ENCODE data around the gene MCOLN3.
A peak's percentile ranks its signal among the peaks of the same experiment; 100 is the strongest.

The MCOLN3 gene

DNA sequence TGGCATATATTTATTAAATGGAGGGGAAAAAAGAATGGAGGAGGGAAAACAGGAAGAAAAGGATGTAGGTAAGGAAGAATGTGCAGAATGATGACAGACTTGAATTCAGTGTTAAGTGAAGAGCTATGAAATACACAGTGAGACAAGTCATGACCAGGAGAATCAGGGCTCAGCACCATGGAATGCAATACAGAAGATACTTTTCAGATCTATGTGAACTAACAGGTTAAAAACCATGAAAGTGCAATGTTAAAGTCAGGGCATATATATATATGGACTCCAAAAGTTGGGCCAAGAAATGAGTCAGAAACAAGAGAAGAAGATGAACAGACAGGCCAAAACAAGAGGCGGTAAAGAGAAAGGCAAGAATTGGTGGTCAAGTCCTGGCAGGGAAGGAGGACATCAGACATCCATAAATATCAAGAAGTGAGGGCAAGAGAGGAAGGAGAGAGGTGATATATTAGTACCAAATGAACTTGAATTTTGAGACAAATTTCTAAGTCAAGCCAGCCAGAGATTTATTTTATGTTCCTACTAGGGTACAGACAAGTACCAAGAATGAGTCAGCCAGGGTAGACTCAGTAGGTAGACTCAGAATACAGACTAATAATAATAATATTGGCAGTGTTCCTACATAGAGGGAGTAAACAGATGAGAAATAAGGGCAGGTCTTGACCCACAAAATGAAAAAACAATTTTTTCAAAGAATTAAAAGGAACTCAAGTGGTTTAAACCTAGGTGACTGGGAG lies 39.5 kb upstream of the MCOLN3 start:
- TF ChIP-seq, protein P1, sequence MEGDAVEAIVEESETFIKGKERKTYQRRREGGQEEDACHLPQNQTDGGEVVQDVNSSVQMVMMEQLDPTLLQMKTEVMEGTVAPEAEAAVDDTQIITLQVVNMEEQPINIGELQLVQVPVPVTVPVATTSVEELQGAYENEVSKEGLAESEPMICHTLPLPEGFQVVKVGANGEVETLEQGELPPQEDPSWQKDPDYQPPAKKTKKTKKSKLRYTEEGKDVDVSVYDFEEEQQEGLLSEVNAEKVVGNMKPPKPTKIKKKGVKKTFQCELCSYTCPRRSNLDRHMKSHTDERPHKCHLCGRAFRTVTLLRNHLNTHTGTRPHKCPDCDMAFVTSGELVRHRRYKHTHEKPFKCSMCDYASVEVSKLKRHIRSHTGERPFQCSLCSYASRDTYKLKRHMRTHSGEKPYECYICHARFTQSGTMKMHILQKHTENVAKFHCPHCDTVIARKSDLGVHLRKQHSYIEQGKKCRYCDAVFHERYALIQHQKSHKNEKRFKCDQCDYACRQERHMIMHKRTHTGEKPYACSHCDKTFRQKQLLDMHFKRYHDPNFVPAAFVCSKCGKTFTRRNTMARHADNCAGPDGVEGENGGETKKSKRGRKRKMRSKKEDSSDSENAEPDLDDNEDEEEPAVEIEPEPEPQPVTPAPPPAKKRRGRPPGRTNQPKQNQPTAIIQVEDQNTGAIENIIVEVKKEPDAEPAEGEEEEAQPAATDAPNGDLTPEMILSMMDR (IDR thresholded peaks at IDR 0.05; ENCODE audit: low read length, missing control alignments) = no peak
- no peak overlapping the region for H3K4me3 ChIP-seq (replicated peaks; ENCODE audit: low read depth, low read length)
- no peak for DNase-seq (ENCODE audit: low read depth)

DNA sequence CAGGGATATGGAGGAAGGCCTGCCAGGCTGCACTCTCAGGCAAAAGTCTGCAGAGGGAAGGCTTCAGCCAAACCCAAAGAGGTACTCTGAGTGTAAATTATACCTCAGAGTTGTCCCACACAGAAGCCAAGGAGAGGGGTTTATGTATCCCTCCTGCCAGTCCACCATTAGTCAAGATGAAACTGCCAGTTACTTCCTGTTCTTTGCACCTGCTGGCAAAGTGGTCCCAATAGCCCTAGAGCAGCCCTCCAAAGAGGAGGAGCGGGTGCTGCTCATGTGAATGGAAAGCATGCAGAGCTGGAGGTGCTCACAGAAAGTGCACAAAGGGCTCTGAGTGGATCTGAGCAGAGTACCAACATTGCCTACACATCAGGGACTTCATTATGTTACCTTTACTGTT lies 37.1 kb upstream of the MCOLN3 start:
- DNase-seq (ENCODE audit: low read depth) = no peak
- TF ChIP-seq, protein P1 (IDR thresholded peaks at IDR 0.05; ENCODE audit: low read length, missing control alignments) = no peak
- no peak overlapping the region for H3K4me3 ChIP-seq (replicated peaks; ENCODE audit: low read depth, low read length)

DNA sequence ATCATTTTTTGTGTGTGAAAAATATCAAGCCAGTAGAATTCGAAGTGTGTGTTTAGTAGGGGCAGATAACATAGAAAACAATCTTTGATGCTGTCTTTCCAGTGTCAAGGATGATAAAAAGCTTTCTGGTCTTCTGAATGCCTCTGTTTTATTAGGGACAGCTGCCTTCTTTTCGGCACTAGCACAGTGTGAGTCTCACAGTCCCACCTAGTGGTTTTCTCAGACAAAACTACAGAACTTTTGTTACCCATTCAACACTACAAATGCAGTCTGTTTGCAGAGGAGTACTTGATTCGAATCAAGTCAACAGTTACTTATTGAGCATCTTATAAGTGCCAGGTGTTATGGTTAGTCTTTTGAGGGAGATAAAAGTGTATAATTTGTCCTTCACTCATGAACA lies 30.6 kb upstream of the MCOLN3 start:
- TF ChIP-seq, protein P1 (IDR thresholded peaks at IDR 0.05; ENCODE audit: low read length, missing control alignments) = peak; percentile 24
- DNase-seq (ENCODE audit: low read depth) = peak; percentile 43

DNA sequence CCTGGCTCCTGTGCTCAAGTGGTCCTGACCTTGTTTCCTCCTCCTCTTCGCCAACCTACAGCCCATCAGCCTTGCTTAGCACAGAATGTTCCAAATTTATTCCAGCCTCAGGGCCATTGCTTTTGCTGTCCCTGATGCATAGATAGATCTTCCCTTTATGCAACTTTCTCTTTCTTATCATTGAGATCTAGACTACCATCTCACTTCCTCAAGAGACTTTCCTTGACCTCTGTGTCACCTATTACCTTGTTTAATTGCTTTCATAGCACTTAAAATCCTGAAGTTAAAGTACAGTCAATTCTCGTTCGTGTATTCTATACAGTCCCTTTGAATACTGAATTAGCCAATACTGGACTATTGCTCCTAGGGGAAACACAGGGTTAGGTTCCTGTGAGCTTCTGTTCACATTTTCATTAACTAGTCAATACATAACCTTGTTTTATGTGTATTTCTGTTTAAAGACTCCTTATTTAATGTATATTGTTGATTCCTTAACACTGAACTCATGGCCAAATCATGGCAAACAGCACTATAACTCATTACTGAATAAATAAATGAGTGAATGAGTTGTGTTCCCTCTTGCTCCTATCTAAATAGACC lies 26.2 kb upstream of the MCOLN3 start:
- H3K4me3 ChIP-seq (replicated peaks; ENCODE audit: low read depth, low read length) = no peak overlapping the region
- TF ChIP-seq, protein P1 (IDR thresholded peaks at IDR 0.05; ENCODE audit: low read length, missing control alignments) = no peak
- no peak for DNase-seq (ENCODE audit: low read depth)

More for the DNA sequence above, 30.6 kb upstream of the MCOLN3 start:
- no peak overlapping the region for H3K4me3 ChIP-seq (replicated peaks; ENCODE audit: low read depth, low read length)

DNA sequence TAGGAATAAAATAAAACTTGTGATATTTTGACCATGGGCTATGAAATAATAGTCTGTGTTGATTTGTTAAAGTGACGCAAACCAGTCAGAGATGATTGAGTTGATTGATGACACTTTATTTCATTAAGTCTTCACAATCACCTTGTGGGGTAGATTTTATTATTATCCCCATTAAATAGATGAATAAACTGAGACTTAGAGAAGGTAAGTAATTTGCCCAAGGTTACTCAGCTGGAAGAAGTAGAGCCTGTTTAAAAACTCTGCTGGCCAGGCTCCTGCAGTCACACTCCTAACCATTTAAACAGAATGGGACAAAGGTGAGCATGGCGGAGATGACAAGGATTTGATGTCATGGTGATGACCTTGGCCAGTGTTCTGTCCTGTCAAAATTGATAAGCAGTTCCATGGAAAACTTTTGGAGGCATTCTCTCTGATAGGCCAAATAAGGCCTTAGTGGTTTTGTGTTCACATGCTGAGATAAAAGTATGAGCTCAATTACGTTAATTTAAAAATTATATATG lies 22.7 kb upstream of the MCOLN3 start:
- TF ChIP-seq, protein P1 (IDR thresholded peaks at IDR 0.05; ENCODE audit: low read length, missing control alignments) = no peak
- H3K4me3 ChIP-seq (replicated peaks; ENCODE audit: low read depth, low read length) = no peak overlapping the region
- DNase-seq (ENCODE audit: low read depth) = no peak

DNA sequence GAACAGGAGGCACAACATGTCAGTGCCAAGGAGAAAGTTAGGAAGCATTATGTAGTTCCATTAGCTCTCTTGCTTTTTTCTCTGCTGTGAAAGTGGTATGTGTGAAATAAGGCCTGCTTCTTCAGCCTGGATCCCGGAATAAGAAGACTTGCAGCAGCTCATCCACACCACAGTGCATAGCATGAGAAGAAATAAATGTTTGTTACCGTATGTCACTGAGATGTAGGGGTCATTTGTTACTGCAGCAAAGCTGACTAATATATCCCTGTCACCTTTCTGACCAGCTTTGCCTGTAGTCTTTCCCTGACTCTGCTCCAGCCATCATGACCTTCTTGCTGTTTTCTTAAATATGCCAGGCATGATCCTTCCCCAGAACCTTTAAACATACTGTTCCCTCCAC lies 20.5 kb upstream of the MCOLN3 start:
- TF ChIP-seq, protein P1 (IDR thresholded peaks at IDR 0.05; ENCODE audit: low read length, missing control alignments) = no peak
- no peak for DNase-seq (ENCODE audit: low read depth)
- no peak overlapping the region for H3K4me3 ChIP-seq (replicated peaks; ENCODE audit: low read depth, low read length)

Data from fibroblast of pulmonary artery (primary cell).